Stimulated activated CD8-positive, alpha-beta memory T cell treated with anti-CD3 and anti-CD28 coated beads, Interleukin-7, amount 100 ng/mL, for 1 hour (primary cell): ENCODE measurements around the gene ARRDC1.
"Not testable (repeated sequence)": the region's sequence is repeated elsewhere in the genome, so short reads cannot be mapped to it uniquely, and the experiment has no call there.

Experiments
- DNase-seq, 2 donors: peaks; one replicate each; pipeline ENCODE4 v3.0.0-alpha.2; 2020; ENCODE audit warnings: low read depth in 2 of 2

ARRDC1 gene

DNA sequence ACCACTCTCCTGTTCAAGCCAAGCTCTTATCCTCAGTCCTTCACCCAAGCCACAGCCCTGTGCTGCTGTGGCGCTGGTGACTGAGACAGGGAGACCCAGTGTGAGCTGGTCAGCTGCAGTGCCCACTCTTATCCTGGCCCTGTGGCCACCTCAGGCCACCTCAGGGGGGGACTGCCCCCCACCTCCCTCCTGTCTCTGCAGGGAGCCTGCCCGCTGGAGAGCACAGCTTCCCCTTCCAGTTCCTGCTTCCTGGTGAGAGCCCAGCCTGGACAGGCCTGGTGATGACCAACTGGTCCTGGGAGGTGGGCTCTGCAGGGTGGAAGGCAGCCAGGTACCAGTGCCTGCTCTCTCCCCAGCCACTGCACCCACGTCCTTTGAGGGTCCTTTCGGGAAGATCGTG, 7.8 kb downstream of the ARRDC1 start:
- DNase-seq: no peak

DNA sequence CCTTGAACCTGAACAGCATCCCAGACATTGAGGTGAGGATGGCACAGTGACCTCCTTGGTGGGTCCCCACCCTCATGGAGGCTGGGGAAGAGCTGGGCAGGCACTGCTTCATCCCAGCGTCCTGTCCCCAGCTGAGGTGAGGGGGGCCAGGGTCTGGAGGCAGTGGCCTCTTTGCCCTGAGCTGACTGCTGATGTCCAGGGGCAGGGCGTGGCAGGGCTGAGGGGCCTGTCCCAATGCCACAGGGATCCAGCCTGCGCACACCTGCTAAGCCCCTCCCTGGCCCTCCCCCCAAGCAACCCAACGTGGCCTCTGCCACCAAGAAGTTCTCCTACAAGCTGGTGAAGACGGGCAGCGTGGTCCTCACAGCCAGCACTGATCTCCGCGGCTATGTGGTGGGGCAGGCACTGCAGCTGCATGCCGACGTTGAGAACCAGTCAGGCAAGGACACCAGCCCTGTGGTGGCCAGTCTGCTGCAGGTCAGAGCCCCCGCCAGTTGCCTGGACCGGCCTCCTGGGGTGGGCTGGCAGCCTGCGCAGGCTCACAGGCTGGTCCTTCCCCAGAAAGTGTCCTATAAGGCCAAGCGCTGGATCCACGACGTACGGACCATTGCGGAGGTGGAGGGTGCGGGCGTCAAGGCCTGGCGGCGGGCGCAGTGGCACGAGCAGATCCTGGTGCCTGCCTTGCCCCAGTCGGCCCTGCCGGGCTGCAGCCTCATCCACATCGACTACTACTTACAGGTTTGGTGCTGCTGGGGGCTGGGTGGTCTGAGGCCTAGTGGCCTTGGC, 8.4 kb downstream of the ARRDC1 start:
- DNase-seq: no peak

DNA sequence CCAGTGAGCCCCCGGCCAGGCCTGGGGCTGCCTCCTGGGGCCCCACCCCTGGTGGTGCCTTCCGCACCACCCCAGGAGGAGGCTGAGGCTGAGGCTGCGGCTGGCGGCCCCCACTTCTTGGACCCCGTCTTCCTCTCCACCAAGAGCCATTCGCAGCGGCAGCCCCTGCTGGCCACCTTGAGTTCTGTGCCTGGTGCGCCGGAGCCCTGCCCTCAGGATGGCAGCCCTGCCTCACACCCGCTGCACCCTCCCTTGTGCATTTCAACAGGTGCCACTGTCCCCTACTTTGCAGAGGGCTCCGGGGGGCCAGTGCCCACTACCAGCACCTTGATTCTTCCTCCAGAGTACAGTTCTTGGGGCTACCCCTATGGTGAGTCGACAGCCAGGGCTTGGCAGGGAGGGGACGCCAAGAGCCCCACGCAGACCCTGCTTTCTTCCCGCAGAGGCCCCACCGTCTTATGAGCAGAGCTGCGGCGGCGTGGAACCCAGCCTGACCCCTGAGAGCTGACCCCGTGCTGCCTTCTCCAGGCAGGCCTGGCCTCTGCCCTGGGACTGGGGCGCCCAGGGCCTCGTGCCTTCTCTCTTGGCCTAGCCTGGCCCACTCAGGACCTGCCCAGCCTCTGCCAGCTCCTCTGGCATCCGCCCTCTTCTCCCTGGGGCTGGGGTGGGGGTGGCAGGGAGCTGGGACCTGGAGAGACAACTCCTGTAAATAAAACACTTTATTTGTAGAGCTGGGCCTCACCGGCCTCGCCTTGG, 9.3 kb downstream of the ARRDC1 start:
- no peak for DNase-seq

DNA sequence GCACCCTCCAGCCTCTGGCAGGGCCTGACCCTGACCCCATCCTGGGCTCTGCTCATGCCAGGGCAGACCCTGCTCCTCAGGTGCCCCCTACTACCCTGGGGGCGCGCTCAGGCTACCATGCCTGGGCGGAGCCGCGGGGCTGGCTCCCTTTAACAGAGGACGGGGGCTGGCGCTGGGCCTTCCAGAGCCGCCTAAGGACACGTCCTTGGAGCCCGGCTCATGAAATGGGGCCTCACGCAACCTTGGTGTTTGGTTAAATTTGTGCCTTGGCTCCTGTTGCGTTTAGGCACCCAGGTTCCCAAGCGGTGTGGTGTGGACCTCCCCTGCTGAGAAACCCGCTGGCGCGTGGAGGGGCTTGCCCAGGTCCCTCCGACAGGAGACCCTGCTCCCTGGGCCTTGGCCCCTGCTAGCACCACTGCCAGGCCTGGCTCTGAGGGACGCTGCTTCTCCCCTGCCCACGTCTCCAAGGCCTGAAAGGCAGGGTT, 9.9 kb downstream of the ARRDC1 start:
- DNase-seq: no peak

DNA sequence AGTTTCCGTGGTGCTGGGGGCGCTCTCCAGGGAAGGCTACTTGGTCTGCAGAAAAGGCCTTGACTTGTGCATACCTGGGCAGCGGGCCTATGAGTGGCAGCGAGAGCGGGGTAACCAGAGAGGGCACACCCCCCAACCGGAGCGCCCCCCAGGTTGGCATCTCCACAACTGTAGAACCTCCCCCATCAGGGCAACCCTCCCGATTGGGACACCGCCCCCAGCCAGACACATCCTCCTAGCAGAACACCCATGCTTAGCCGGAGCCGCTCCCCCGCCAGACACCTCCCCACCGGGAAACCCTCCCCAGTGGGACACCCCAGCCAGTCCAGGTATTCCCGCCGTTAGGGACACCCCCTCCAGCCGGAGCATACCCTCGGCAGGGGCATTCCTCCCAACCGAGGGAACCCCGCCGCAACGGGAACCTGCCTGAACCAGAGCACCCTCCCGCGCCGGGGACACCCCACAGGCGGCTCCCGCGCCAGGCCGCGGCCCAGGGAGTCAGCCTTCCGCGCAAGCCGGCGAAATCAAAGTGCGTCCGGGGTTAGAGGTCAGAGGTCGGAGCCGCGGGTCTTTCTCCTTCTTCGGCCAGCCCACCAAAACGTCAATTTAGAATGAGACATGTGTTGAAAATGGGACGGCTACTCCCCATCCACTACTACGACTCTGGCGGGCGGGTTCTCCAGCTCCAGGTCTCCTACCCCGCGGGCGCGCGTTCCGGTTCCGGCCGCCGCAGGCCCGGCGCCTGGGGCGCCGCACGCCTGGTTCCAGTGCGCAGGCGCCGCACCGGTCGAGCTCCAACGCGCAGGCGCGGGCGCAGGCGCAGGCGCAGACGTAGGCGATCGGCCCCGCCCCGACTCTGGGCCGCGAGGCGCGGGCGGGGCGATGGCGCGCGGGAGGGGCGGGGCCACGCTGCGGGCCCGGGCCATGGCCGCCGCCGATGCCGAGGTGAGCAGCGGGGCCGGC, 12.9 kb downstream of the ARRDC1 start, which contains the start of gene EHMT1:
Gene EHMT1 (plus strand): TSS at position 901 of the 963 bp plus-strand sequence. CDS start 24 bp downstream, at position 925.
- peak; percentile 81 to 84 for DNase-seq

DNA sequence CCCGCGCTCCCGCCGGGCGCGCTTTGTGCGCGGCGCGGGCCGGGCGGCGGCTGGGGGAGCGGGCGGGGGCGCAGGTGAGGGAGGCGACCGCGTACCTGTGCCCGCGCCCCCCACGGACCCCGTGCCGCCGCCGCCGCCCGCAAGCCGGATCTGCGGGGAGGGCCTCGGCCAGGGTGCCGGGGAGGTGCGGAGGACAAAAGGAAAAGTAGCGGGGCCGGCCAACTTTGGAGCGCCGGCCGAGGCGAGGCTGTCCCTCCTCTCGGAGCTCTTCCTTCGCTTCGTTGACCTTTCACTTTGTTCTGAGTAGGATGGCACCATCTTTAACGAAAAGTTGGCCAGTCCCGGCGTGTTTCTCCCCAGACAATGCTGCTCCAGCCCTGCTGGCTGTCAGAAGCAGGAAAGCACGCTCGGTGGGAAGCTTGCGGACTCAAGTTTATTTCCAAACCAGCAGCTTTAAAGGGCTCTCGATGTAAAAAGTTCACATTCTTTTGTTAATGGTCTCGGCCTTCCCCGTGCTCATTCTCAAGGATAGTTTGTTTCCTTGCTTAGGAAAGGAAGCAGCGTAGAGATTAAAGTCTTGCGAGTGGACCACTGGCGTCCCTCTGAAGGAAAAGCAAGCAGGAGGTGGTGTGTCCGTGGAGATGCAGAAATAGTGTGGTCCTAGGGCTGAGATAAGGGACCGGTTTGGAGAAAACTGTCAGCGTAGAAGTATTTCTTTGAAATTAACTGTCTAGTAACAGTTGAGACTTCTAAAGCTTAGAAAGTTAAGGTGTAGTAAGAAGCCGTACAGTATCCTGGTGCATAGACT, 14.0 kb downstream of the ARRDC1 start:
- no peak for DNase-seq

DNA sequence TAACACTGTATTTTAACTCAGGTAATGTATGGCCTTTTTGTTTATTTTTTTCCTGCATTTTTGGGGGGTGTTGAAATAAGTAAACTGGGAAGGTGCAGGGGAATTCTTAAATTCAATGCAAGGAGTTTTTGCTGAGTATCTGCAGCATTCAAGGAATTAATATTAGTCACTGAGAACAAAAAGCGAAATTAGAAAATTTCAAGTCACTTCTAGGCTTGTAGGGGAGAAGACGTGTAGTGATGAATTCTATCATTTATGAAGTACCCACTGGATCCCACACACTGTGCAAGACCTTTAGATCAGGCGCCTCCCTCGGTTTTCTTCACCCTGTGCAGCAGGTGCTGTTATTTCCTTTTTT, 14.5 kb downstream of the ARRDC1 start:
- DNase-seq: no peak

DNA sequence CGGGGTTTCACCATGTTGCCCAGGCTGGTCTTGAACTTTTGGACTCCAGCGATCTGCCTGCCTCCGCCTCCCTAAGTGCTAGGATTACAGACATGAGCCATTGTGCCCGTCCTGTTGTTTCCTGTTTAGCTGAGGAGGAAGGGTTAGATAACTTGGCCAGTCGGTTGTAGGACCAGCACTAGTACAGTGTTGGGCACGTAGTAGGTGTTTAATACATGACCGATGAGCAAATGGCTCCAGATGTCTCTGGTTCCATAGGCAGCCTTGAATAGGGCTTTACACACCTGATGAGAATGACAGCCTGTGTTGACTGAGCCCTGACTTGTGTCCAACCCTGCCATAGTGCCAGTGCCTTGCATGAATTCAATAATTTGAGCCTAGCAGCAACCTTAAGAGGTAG, 15.1 kb downstream of the ARRDC1 start:
- no peak for DNase-seq

DNA sequence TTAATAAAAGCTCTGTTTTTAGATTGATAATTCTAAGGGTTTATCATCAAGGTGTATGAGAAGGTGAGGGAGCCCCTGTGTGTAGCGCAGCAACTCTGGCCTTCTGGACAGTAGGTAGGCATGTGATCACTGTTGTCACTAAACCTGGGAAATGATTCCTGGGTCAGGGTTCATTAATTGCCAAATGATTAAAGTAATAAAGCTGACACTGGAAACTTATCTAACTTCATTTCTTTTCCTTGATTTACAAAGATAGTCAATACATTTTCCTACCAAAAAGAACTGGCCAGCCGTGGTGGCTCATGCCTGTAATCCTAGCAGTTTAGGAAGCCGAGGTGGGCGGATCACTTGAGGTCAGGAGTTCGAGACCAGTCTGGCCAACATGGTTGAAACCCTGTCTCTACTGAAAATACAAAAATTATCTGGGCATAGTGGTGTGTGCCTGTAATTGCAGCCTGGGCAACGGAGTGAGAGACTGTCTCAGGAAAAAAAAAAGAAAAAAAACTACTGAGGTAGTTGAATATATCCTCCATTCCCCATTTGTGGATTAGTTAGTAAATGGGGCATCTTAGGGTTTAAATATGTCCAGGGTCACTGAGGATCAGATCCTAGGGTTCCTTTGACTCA, 15.8 kb downstream of the ARRDC1 start:
- no peak for DNase-seq

DNA sequence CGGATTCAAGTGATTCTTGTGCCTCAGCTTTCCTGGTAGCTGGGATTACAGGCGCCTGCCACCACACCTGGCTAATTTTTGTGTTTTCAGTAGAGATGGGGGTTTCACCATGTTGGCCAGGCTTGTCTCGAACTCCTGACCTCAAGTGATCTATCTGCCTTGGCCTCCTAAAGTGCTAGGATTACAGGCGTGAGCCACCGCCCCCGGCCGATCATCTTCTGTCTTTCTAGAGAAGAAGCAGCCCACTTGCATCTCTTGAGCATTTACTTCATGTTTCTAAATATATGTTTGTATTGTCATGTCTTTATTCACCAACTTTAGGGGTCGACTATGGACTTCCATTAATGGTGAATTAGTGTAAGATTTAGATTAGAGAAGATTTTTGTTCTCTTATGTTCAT, 16.7 kb downstream of the ARRDC1 start:
- DNase-seq: not testable (repeated sequence)

DNA sequence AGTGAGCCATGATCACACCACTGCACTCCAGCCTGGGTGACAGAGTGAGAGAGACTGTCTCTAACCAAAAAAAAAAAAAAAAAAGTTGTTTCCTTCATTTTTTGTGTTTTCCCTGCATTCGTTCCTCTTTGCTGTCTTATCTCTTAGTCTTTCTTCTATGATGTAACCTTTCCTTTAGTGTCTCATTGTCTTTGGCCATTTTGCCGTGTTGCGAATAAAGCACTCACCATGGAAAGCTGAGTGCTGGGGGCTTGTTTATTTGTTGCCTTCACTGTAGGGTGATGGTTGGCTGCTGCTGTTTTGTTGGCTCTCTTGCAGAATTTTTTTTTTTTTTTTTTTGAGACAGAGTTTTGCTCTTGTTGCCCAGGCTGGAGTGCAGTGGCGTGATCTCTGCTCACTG, 21.0 kb downstream of the ARRDC1 start:
- DNase-seq: no peak

DNA sequence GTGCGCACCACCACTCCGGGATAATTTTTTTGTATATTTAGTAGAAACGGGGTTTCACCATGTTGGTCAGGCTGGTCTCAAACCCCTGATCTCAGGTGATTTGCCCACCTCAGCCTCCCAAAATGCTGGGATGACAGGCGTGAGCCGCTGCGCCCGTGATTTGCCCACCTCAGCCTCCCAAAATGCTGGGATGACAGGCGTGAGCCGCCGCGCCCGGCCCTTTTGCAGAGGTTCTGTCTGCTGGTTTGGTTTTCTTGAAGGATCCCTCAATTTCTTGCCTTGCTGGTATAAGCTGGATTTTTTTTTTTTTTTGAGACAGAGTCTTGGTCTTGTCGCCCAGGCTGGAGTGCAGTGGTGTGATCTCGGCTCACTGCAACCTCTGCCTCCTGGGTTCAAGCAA, 21.9 kb downstream of the ARRDC1 start:
- DNase-seq: not testable (repeated sequence)

DNA sequence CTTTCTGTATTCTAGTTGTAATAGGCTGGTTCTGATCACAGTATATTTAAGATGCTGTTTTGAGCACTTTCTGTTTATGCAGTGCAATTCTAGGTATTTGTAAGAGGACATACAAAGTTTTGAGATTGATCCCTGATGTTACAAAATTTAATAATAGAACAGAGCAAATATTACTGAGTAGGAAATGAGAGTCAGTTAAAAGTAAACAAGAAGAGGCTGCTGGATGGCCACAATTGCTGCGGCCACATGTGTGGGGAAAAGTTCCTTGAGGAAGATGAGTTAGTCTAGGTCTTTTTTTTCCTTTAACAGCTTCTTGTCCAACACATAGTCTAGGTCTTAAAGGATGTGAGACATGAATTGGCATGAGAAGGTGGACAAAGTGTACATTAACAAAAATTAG, 24.6 kb downstream of the ARRDC1 start:
- no peak for DNase-seq

DNA sequence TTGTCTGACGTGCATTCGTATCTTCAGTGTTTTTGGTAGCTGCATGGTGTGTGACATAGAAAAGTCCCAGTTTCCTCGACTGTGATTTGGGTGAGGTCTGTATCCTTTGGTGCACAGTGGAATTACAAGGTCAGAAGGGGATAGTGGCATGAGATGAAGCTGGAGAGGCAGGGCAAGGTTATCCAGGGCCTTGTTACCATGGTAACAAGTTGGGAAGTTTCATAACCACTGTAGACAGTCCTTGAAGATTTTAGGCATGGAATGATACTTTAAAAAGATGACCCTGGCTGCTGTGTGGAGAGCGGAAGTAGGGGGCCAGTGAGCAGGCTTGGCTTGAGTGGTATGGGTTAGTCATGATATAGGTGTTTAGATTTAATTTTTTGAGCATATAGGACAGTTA, 25.2 kb downstream of the ARRDC1 start:
- DNase-seq: no peak

DNA sequence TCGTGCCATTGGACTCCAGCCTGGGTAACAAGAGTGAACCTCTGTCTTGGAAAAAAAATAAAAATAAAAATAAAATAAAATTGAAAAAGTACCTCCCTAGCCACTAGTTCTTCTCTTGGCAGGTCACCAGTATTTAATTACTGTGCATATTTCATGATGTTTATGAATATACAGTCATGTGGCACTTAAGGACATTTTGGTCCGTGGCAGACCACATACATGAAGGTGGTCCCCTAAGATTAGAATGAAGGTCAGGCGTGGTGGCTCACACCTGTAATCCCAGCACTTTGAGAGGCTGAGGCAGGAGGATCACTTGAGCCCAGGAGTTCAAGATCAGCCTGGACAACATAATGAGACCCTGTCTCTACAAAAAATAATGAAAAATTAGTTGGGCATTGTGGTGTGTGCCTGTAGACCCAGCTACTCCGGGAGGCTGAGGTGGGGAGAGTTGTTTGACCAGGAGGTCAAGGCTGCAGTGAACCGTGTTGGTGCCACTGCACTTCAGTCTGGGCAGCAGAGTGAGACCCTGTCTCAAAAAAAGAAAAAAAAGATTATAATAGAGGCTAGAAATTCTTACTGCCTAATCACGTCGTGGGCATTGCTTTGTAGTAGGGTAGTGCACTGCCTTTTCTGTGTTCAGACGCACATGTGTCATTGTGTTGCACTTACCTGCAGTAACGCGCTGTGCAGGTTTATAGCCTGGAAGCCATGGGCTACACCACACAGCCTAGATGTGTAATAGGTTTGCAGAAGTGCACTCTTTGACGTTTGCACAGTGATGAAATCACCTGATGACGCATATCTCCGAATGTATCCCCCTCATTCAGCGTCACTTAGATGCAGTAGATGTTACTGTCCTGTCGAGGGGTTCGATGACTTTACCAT, 26.1 kb downstream of the ARRDC1 start:
- DNase-seq: no peak

DNA sequence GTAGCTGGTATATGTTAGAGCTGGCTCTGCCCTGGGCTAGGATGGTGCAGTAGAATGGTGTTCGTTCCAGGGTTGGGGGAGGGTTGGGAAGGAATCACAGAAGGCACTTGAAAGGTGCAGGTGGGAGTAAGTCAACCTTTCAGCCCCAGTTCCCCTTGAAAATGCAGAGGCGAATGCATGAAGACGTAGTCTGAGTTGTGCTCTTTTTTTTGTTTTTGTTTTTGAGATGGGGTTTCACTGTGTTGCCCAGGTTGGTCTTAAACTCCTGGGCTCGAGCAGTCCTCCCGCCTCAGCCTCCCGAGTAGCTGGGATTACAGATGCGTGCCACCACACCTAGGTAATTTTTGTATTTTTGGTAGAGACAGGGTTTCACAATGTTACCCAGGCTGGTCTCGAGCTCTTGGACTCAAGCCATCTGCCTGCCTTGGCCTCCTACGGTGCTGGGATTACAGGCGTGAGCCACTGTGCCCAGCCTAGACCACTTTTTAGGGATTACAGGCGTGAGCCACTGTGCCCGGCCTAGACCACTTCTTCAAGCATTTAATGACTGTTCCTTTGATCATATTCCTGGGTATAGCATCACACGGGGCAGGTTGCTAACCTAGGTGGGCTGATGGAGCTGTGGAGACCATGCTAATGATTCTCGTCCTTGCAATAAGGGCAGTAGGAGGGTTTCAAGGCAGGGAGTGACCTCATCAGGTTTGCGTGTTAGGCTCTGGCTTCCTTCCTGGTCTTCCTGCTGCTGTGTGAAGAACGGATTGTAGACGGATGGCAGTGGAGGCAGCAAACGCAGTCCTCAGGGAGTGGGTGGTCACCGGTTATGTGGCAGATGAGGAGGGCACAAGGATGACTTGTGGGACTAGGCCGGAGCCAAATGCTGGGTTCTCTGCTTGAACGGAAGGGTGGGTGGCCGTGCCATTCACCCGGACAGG, 27.0 kb downstream of the ARRDC1 start:
- DNase-seq: no peak

DNA sequence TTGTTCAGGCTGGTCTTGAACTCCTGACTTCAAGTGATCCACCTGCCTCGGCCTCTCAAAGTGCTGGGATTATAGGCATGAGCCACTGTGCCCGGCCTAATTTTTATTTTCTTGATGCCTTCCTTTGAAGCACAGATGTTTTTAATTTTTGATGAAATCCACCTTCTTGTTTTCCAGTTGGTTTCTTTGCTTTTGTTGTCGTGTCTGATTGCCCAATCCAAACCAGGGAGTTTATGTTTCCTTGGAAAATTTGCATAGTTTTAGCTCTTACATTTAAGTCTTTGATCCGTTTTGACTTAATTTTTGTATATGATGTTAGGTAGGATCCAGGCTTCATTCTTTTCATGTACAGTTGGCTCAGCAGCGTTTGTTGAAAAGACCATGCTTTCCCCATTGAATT, 28.5 kb downstream of the ARRDC1 start:
- DNase-seq: no peak

DNA sequence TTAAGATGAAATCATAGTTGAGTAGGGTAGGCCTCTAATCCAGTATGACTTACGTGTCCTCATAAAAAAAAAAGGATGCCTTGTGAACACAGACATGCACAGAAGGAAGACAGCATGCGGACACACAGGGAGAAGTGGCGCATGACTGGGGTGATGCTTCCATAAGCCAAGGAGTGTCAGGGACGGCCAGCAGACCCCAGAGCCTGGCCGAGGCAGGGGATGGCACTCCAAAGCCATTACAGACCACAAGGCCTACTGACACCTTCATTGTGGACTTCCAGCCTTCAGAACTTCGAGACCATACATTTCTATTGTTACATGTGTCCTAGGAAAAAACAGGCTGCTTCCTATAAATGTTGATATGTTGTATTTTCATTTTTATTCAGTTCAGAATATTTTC, 33.2 kb downstream of the ARRDC1 start:
- no peak for DNase-seq
